Stimulated activated naive CD4-positive, alpha-beta T cell (primary cell): ENCODE measurements around the gene PFDN1.

Source experiments
- DNase-seq, 6 experiments: peaks; one replicate each; lab custom pipeline; 2025; lab: John Stamatoyannopoulos, UW

Gene PFDN1

DNA sequence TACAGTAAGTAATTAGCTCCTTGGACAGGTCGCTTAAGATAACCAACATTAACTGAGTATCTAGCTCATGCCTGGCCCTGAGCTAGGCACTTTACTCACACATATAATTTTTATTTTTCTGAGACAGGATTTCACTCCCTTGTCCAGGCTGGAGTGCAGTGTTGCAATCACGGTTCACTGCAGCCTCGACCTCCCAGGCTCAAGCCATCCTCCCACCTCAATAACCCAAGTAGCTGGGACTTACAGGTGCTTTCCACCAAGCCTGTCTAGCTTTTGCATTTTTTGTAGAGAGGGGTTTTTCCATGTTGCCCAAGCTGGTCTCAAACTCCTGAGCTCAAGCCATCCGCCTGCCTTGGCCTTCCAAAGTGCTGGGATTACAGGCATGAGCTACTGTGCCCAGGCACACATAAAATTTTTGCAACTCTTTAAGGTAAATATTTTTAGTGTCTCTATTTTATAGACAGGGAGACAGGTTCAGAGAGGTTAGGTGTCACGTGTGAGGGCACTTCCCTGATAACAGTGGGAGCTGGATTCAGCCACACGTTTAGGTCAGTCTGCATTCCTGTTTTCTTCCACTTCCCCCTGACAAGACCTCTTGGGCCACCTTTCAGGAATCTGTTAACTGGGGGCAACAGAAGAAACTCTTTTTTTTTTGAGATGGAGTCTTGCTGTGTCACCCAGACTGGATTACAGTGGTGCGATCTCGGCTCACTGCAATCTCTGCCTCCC, 25.3 kb upstream of the PFDN1 start:
- no peak for DNase-seq

- no peak for DNase-seq
Measured at GRCh38 chr5:140327589-140327988, 24.7 kb upstream of the PFDN1 start.

DNA sequence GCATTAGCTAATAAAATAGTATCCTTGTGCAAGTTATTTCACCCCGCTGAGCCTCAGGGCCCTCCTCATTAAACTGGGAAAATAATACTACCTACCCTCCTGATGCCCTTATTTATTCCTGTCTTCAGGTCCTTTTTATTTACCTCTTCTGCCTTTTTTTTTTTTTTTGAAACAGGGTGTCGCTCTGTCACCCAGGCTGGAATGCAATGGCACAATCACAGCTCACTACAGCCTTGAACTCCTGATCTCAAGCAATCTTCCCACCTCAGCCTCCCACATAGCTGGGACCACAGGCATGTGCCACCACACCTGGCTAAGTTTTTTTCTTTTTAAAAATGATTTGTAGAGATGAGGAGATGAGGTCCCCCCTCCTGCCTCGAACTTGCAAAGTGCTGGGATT, 22.6 kb upstream of the PFDN1 start:
- DNase-seq, result no peak

DNA sequence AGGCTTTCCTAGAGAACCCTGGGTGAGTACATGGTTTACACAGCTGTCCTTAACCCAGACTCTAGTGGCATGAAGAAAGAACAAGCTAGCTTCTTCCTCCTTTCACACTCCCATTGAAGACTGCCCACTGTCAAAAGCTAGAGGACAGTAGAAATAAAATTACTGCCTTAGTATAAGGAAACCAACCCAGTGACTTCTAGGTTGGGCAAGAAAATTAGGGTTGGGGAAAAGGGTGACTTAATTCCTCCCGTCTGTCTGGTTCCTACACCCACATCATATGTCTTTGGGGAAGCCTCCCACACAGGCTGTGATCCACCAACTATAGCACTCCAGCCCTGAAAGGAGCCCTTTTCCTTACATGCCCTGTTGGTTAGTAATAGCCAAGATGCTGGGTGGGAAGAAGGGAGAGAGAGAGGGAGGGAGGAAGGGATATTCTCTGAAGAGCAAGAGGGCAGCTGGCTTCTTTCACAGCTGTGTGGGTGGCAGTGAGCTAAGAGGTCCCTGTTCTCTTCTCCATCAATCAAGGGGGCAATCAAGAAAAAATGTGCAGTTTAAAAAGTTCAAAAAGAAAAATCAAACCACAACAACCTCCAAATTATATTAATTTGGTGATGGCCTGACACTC, 21.8 kb upstream of the PFDN1 start:
- DNase-seq, result no peak

DNA sequence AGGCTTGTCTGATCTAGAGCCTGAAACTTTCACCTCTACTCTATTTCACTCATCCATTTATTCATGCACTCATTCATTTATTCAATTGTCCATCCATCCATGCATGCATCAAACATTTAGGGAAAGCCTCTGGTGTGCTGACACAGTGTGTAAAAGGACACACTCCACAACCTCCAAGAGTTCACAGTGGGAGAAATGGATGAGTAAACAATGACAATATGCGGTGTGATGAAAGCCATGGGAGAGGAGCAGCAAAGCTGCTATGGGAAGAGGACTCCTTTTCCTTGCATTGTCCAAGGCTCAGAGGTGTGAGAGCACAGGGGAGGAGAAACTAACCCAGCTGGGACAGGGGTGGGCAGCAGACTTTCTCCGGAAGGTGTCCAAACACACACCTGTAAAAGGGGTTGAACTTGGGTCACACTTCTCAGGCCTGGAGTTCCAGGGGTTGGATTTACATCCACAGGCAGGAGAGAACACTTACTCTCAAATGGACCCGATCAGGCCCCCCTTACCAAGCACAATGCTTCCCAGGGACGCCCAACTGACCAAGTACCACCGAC, 21.2 kb upstream of the PFDN1 start:
- DNase-seq, result no peak

DNA sequence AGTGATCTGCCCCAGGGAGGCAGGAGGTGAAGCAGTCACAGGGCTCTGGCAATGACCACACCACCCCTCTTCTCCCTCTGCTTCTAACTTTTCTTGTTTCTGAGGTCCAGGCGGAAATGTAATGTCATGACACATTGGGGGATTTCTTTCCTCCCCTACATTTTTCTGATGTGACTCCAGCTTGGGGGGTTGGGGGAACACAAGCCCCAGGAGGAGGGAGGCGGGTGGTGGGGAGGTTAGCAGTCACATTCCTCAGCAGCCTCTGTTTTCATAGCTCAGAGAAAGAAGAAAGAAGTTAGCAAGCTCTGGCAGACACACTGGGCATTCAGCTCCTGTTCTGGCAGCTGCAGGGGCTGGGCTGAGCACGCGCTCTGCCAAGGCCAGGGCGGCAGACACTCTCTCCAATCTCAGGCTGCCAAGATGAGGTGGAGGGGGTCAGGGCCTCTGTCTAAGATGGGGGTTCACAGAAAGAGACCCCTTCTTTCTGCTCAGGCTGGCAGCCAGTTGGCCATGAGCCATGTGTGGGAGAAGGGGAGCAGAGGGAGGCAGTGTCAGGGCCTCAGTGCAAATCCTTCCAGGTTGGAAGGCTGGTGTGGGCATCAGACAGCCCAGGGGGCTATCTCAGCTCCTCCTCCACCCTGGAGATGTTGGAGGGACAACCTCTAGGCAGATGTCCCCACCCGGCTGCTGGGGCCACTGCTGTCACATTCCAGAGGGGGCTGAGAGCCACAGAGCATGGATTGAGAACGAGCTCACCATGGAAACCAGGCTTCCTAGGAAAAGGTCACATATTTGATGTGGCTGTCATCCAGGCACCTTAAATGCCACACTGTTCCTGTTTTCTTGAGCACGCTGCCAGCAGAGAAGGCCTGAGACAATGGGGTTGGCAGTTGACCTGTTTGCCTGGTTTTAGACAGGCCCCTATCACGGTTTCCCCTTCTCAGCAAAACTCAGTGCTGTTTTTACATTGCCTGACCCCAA, 20.1 kb upstream of the PFDN1 start:
- no peak for DNase-seq

GRCh38 chr5:140321796-140322195, 18.9 kb upstream of the PFDN1 start:
- no peak for DNase-seq

- no peak for DNase-seq
Measured at GRCh38 chr5:140319833-140320232, 16.9 kb upstream of the PFDN1 start.

- no peak for DNase-seq
Measured at GRCh38 chr5:140318792-140319191, 15.9 kb upstream of the PFDN1 start.

GRCh38 chr5:140317859-140318258, 15.0 kb upstream of the PFDN1 start:
- no peak for DNase-seq

DNA sequence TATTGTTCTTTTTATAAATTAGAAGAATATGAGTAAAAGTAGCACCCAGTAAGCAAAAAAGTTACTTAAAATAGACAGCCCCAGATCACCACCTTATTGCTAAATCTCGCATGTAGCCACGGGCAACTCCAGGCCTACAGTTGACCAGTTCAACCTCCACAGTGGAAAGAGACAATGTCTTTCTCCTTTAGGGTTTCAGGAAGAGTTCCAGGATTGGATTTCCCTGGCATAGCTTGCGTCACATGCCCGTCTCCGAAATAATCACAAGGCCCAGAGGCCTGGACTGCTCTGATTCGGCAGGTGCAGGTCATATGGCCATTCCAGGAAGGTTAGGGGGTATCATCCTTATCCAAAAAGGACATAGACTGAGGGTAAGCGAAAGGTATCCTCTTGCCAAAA, 9.9 kb upstream of the PFDN1 start:
- DNase-seq, result no peak

GRCh38 chr5:140312067-140312790, 9.3 kb upstream of the PFDN1 start:
- DNase-seq, result no peak

DNA sequence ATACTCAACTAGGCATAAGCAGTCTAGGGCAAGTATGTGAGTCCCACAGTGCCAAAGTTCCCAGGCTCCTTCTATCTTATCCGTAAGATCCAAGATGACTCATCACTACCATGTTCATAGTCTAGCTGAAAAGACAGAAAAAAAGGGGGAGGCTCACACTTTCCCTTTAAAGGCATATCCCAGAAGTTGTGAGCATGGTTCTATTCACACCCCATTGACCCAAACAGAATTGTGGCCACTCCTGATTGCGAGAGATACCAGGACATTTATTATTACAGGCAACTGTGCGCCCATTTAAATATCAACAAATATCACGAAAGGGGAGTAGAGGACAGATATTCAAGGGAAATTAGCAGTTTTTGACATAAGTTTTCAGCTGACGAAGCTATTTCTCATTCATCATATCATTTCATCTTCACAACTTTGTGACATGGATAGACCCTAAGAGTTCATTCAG, 8.1 kb upstream of the PFDN1 start:
- DNase-seq, result no peak

- no peak for DNase-seq
Measured at GRCh38 chr5:140310434-140310833, 7.5 kb upstream of the PFDN1 start.

DNA sequence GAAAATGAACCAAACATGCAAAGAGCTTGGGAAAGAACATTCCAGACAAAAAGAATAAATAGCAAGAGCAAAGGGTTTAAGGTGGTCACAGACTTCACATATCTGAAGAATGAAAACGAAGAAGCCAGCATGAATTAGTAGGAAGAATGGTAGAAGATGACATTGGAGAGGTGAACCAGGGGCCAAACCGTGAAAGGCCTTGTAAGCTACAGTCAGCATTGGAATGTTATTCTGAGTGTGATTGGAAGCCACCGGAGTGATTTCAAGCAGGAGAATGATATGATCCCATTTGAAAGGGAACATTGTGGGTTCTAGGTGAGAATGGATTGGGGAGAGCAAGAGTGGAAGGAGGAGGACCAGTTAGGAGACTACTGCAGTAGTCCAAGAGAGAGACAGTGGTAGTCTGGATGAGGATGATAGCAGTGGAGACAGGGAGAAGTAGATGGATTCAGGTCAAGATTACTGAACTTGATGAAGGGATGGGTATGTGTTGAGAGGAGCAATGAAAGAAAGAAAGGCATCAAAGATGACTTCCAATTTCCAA, 6.9 kb upstream of the PFDN1 start:
- no peak for DNase-seq

- no peak for DNase-seq
Measured at GRCh38 chr5:140305471-140305870, 2.6 kb upstream of the PFDN1 start.

DNA sequence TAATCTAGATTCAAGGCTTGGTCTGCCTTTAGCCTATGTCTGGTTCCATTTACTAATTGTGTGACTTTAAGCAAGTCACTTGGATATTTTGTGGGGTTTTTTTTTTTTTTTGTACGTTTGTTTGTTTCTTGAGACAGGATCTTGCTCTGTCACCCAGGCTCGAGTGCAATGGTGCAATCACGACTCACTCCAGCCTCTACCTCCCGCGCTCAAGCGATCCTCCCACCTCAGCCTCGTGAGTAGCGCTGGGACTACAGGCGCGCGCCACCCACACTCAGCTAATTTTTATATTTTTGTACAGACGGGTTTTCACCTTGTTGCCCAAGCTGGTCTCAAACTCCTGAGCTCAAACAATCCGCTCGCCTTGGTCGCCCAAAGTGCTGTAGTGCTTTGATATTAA, 1.1 kb upstream of the PFDN1 start:
- no peak for DNase-seq

DNA sequence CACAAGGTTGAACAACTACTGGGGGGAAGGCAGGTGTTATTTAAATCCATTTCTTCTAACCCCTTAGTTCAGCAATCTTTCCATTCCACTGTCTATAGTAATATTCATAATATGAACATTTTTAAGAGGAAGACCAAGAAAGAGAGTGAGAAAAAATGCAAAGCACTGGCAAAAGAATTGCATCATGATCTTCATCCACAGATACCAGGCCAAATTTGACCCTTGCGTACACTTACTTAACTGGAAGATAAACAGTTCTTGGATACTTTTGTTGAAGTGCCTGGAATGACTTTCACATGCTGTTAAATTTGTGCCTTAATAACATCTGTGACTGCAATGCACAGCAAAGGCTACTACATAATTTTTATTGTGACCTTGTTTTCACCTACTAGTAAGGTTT, 1.8 kb downstream of the PFDN1 start:
- no peak for DNase-seq

DNA sequence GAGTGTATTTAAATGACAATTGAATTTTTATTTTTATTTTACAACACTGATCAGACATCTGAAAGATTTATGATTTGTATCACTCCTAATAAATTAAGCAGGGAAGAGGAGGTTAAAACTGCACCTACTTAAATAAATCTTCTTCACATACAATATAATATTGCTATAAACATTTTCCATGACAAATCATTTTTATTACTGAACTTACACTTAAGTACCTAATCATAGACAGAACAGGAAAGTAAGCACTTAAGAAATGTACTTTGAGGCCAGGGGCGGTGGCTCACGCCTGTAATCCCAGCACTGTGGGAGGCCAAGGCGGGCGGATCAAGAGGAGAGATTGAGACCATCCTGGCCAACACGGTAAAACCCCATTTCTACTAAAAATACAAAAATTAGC, 3.8 kb downstream of the PFDN1 start:
- no peak for DNase-seq

DNA sequence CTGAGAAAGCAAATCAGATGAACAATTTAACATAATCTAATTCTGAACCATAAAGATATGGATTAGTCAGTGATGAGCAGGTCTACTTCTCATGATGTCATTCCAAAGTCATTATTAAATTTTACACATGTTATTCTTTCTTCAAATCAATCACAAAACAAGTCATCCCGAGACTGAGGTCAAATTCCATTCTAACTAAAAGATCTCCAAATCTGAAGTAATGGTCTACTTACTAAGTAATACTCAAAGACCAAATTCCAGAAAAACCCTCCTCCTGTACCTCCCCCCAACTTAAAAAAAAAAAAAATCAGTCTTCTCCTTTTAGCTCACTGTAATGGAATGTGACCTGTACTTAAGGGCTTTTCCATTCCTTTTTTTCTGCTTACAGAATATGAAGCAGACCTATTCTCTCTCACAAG, 4.7 kb downstream of the PFDN1 start:
- DNase-seq, result no peak

DNA sequence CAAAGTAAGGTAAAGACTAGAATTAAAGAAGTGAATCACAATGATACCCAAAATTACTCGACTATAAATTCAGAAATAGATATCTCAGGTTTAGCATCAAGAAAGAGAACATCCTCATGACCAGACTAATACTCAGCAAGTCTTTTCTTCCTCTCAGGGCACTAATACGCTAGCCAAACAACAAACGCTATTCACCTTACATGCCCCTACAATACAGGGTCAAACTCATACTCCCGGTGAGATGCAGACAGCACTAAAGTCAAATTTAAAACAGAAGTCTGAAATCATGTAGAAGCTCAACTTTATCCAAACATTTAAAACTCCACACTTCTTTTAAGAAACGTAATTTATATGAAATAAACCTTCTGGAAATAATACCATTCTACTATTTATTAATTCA, 5.6 kb downstream of the PFDN1 start:
- DNase-seq, result no peak
